GM12892 (cell line): Measurements from ENCODE around the gene CYP27A1. TPM values are rescaled to one million over a fixed set of nuclear protein-coding genes. Genes with fewer than 3 reads are reported as not detected.
A peak's percentile ranks its signal among the peaks of the same experiment; 100 is the strongest.

Source experiments
- DNase-seq: peaks from one replicate; pipeline ENCODE4 v3.0.0; 2011; ENCODE audit not compliant: insufficient read length
- FAIRE-seq: peaks from 2 replicates; lab custom pipeline; 2011; peaks lifted over from hg19 to GRCh38; lab: Jason Lieb, UNC
- POLR2A ChIP-seq: IDR thresholded peaks from 2 replicates; pipeline ENCODE4 v1.6.1; 2011; ENCODE audit warnings: low read depth, low read length, control low read depth
- POLR2AphosphoS5 ChIP-seq: IDR thresholded peaks from 2 replicates; pipeline ENCODE4 v1.6.1; 2011; ENCODE audit warnings: low read depth, low read length, control low read depth
- TAF1 ChIP-seq: IDR thresholded peaks from 2 replicates; pipeline ENCODE4 v1.6.1; 2011; ENCODE audit warnings: low read depth, mild to moderate bottlenecking, control low read depth, low read length, borderline replicate concordance
- polyA plus RNA-seq: library from polyadenylated mRNA; unstranded; fragments of >200 nt; gene quantifications from one replicate; pipeline ENCODE4 v1.2.1, GENCODE V29; 2012; ENCODE audit warnings: missing spikeins, inconsistent platforms; ENCODE audit not compliant: missing spikeins

Gene CYP27A1
- polyA plus RNA-seq = 0.55 TPM

DNA sequence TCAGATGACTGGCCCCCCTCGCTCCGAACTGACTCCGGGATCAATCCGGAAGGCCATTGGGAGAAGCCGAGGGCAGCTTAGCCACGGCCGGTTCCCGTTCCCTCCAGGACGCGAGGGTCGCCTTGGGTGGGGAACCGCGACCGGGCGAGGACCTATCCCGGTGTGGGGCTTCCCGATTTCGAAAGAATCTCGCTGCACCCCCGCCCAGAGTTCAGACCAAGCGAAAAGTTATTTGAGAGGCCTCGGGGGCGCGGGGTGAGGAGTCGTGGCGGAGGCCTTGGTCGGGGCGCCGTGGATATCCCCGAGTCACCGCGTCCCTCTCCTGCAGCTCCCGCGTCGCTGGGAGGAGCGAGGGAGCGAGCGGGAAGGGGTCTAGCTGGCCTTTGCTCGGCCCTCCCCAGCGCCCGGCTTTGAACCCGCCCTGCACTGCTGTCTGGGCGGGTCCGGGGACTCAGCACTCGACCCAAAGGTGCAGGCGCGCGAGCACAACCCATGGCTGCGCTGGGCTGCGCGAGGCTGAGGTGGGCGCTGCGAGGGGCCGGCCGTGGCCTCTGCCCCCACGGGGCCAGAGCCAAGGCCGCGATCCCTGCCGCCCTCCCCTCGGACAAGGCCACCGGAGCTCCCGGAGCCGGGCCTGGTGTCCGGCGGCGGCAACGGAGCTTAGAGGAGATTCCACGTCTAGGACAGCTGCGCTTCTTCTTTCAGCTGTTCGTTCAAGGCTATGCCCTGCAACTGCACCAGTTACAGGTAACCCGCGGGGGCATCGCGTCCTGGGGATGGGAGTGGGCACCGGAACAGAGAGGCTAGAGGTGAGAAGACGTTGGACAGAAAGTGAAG is at the start of gene CYP27A1:
TSS of gene CYP27A1 (plus strand) at position 457 of the 837 bp plus-strand sequence. CDS start at position 493, 36 bp downstream.
- FAIRE-seq = no peak
- TF ChIP-seq POLR2AphosphoS5 (no peak), POLR2A (no peak), TAF1 (no peak)
- DNase-seq = peak; percentile 24

DNA sequence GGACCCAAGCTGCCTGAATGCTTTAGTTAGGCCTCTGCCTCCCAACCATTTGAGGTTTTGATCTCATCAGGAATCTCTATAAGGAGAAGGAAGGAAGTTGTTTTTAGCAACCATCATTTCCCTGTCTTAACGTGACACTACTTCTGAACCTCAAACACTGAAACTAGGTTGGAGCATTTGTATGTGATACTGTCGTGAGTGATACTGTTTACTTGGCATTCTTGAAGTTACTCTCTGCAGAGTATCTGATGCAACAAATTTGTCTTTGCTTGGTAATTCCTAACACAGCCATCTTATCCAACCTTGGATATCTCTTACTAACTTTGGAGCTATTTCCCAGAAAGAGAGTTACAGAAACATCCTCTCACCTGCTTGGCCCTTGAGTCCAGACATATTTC is 49.2 kb upstream of the CYP27A1 start:
- no peak for FAIRE-seq
- no peak for TF ChIP-seq POLR2AphosphoS5
- no peak for DNase-seq

- DNase-seq (no peak), FAIRE-seq (no peak)
Measured at GRCh38 chr2:218733171-218734021, 48.6 kb upstream of the CYP27A1 start.

DNA sequence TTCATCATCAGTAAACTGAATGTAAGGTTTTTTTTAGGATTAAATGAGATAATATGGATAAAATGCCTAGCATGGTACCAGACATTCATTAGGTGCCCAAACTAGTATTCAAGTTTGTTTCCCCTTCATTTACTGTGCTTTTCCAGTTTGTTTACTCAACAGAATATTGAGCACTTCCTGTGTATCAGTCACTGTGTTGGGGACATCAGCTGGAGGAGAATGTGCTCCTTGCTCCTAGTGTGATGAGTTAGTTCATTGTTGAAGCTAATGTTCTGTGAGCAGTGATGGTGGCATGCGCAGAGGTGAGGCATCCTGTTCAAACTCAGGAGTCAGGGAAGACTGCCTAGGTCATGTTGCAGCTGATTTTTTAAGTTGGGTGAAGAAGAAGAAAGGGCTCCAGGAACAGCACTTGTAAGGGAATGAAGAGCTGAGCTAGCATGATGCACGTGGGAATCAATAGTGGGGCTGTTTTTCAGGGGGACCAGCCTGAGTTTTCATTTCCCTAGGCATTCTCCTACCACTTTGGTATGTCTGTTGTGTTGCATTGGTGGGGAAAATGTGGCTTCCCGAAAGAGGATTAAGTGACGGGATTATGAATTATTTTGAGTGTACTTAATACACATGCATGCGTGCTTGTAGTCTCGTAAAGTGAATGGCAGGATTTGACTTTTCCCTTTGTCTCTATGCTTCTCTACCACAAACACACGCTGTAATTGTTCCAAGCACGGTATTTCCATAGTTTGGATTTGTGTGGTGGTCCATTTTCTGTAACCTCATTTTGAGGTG is 47.6 kb upstream of the CYP27A1 start:
- TF ChIP-seq TAF1 (no peak), POLR2AphosphoS5 (no peak), POLR2A (no peak)
- no peak for DNase-seq
- no peak for FAIRE-seq

More at GRCh38 chr2:218733171-218734021, 48.6 kb upstream of the CYP27A1 start:
- TF ChIP-seq POLR2A (peak; percentile 33; the same call in 1 of the 2 replicates), POLR2AphosphoS5 (no peak), TAF1 (no peak)

GRCh38 chr2:218736531-218736930 is 45.4 kb upstream of the CYP27A1 start:
- no peak for TF ChIP-seq POLR2A
- TF ChIP-seq TAF1 = no peak
- no peak for TF ChIP-seq POLR2AphosphoS5
- no peak for FAIRE-seq
- no peak for DNase-seq

DNA sequence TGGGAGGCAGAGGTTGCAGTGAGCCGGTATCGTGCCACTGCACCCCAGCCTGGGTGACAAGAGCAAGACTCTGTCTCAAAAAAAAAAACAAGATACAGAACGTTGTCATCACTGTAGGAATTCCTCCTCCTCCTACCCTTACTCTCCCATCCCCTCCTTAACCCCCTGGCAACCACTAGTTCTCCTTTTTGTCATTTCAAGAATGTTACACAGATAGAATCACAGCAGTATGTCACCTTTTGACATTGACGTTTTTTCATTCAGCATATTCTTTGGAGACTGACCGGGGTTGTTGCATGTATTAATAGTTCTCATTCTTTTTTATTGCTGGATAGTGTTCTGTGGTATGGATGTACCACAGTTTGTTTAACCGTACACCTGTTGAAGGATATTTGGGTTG is 38.9 kb upstream of the CYP27A1 start:
- TF ChIP-seq TAF1 = no peak
- TF ChIP-seq POLR2A = no peak
- TF ChIP-seq POLR2AphosphoS5 = no peak
- peak; percentile 74 for FAIRE-seq
- no peak for DNase-seq

DNA sequence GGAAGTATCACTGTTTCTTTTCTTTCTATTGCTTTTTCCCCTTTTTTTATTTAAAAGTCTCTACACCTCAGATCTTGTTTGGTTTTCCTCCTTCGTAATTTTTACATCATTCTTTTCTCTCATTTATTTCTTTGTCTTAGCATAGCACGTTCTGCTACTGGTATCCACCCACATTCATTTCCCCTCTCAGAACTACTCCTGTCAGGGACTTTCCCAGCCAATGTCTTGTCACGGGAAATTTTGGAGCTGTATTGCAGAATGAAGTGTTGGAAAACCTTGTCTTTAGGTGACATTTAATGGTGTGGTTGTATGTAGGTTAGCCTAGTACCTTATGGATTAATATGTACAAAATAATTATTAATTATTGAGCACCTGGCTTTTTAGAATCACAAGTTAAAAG is 37.3 kb upstream of the CYP27A1 start:
- DNase-seq (no peak), FAIRE-seq (peak; percentile 14)
- TF ChIP-seq POLR2A (no peak), POLR2AphosphoS5 (no peak), TAF1 (no peak)

GRCh38 chr2:218745160-218745558 is 36.8 kb upstream of the CYP27A1 start:
- FAIRE-seq (peak; percentile 30), DNase-seq (no peak)
- no peak for TF ChIP-seq TAF1
- no peak for TF ChIP-seq POLR2AphosphoS5
- TF ChIP-seq POLR2A = no peak

GRCh38 chr2:218745559-218746469 is 36.1 kb upstream of the CYP27A1 start:
- TF ChIP-seq POLR2A = no peak
- no peak for TF ChIP-seq POLR2AphosphoS5
- TF ChIP-seq TAF1 = no peak
- FAIRE-seq = no peak

DNA sequence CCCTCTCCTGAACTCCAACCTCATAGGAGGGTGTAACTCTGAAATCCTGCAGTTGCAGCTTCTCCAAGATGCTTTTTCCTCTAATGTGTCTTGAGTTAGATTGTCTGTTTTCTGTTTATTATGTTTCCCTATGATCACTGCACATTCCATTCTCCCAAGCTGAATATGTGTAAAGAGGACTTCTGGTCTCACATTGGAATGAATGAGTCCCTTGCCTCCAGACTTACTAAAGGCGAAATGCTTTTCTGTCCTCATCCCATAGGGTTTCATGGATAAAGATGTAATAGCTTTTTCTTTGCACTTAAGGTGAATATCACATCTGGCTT is 35.5 kb upstream of the CYP27A1 start:
- FAIRE-seq (no peak), DNase-seq (no peak)
- TF ChIP-seq POLR2A = no peak
- TF ChIP-seq TAF1 = no peak
- TF ChIP-seq POLR2AphosphoS5 = no peak

More at GRCh38 chr2:218745559-218746469, 36.1 kb upstream of the CYP27A1 start:
- DNase-seq = no peak
